HEK293T (cell line): ENCODE measurements around the gene DIABLO.
A peak's percentile ranks its signal among the peaks of the same experiment; 100 is the strongest.
"Not testable (repeated sequence)": the region's sequence is repeated elsewhere in the genome, so short reads cannot be mapped to it uniquely, and the experiment has no call there.

Experiments used
- CTCF ChIA-PET: fragments of 350-600 bp; formaldehyde crosslinking; extraction: SDS; loops from one replicate; lab custom pipeline; 2021; ENCODE audit warnings: antibody characterized with exemption, inconsistent platforms; lab: Yijun Ruan, JAX
- POLR2A ChIA-PET: fragments of 350-600 bp; formaldehyde crosslinking; extraction: SDS; loops from one replicate; lab custom pipeline; 2020; ENCODE audit warnings: antibody characterized with exemption, inconsistent platforms; lab: Yijun Ruan, JAX
- DNase-seq: peaks from one replicate; pipeline ENCODE4 v3.0.0; 2012; ENCODE audit warnings: mixed read lengths; ENCODE audit errors: extremely low spot score
- ARNT ChIP-seq: fragments of 450-650 bp; IDR thresholded peaks from 2 replicates; pipeline ENCODE4 v1.6.1; 2017; ENCODE audit warnings: mild to moderate bottlenecking
- BHLHE40 ChIP-seq: fragments of 450-650 bp; IDR thresholded peaks from 2 replicates; pipeline ENCODE4 v1.6.1; 2016; ENCODE audit warnings: mild to moderate bottlenecking, moderate library complexity, borderline replicate concordance
- CTBP1 ChIP-seq: fragments of 450-650 bp; IDR thresholded peaks from 2 replicates; pipeline ENCODE4 v1.6.1; 2016; ENCODE audit warnings: borderline replicate concordance
- ELF4 ChIP-seq: fragments of 450-650 bp; IDR thresholded peaks from 2 replicates; pipeline ENCODE4 v1.6.1; 2017; ENCODE audit warnings: antibody characterized with exemption
- FOXA1 ChIP-seq: fragments of 450-650 bp; IDR thresholded peaks from 2 replicates; pipeline ENCODE4 v1.6.1; 2016; ENCODE audit warnings: mild to moderate bottlenecking
- FOXK2 ChIP-seq: fragments of 450-650 bp; IDR thresholded peaks from 2 replicates; pipeline ENCODE4 v1.6.1; 2016; ENCODE audit warnings: mild to moderate bottlenecking
- FOXM1 ChIP-seq: fragments of 450-650 bp; IDR thresholded peaks from 2 replicates; pipeline ENCODE4 v1.6.1; 2017; ENCODE audit warnings: mild to moderate bottlenecking, borderline replicate concordance
- HDGF ChIP-seq: fragments of 450-650 bp; IDR thresholded peaks from 2 replicates; pipeline ENCODE4 v1.6.1; 2017; ENCODE audit warnings: antibody characterized with exemption, borderline replicate concordance
- L3MBTL2 ChIP-seq: fragments of 450-650 bp; conservative IDR thresholded peaks from 2 replicates; pipeline ENCODE4 v1.6.1; 2016; ENCODE audit warnings: mild to moderate bottlenecking
- LEF1 ChIP-seq: fragments of 450-650 bp; IDR thresholded peaks from 2 replicates; pipeline ENCODE4 v1.6.1; 2017; ENCODE audit warnings: mild to moderate bottlenecking, borderline replicate concordance
- NFRKB ChIP-seq: fragments of 450-650 bp; IDR thresholded peaks from 2 replicates; pipeline ENCODE4 v1.6.1; 2016; ENCODE audit warnings: mild to moderate bottlenecking, moderate library complexity
- PKNOX1 ChIP-seq: fragments of 450-650 bp; IDR thresholded peaks from 2 replicates; pipeline ENCODE4 v1.6.1; 2016
- SP1 ChIP-seq: fragments of 450-650 bp; IDR thresholded peaks from 2 replicates; pipeline ENCODE4 v1.6.1; 2017
- SUZ12 ChIP-seq: fragments of 450-650 bp; IDR thresholded peaks from 2 replicates; pipeline ENCODE4 v1.6.1; 2016; ENCODE audit warnings: mild to moderate bottlenecking
- TARDBP ChIP-seq: fragments of 450-650 bp; IDR thresholded peaks from 2 replicates; pipeline ENCODE4 v1.6.1; 2016
- ZNF384 ChIP-seq: fragments of 450-650 bp; IDR thresholded peaks from 2 replicates; pipeline ENCODE4 v1.6.1; 2016

Gene DIABLO

GRCh38 chr12:122205053-122205925 is 20.6 kb downstream of the DIABLO start:
- TF ChIP-seq ELF4 (no peak), SUZ12 (no peak), FOXM1 (no peak), PKNOX1 (no peak), ZNF384 (no peak), TARDBP (no peak), SP1 (no peak), FOXA1 (no peak), FOXK2 (no peak), CTBP1 (no peak), LEF1 (no peak), ARNT (no peak), HDGF (no peak), L3MBTL2 (no peak), NFRKB (no peak)
- CTCF ChIA-PET: no interaction called here
- no peak for DNase-seq

GRCh38 chr12:122204167-122205052 is 21.4 kb downstream of the DIABLO start:
- ChIA-PET CTCF (no interaction called here), POLR2A (interaction anchor here (0.6 kb wide), 1 partner anchor 88 kb away, joined by 3 read pairs; no protein-coding TSS in a partner anchor)
- no peak for DNase-seq
- TF ChIP-seq BHLHE40 (no peak), SUZ12 (no peak), PKNOX1 (no peak), FOXM1 (no peak), TARDBP (no peak), NFRKB (no peak), L3MBTL2 (no peak), ELF4 (no peak)

More at GRCh38 chr12:122205053-122205925, 20.6 kb downstream of the DIABLO start:
- POLR2A ChIA-PET: interaction anchor here (0.6 kb wide), 1 partner anchor 89 kb away, joined by 3 read pairs; no protein-coding TSS in a partner anchor

- ChIA-PET POLR2A (interaction anchor here (0.9 kb wide), 1 partner anchor 8 kb away, joined by 3 read pairs; no protein-coding TSS in a partner anchor), CTCF (no interaction called here)
- no peak for TF ChIP-seq TARDBP
- TF ChIP-seq HDGF: no peak
- TF ChIP-seq L3MBTL2: peak; percentile 76
- peak; percentile 84 for DNase-seq
Observed at GRCh38 chr12:122203301-122204166, 22.3 kb downstream of the DIABLO start, which contains the start of gene B3GNT4. TSS of gene B3GNT4 (plus strand) at chr12:122203709. CDS start at chr12:122204619, 910 bp downstream.

GRCh38 chr12:122202811-122203210 is 23.0 kb downstream of the DIABLO start:
- CTCF ChIA-PET, DNase-seq: not testable (repeated sequence)
- POLR2A ChIA-PET: interaction anchor here (0.9 kb wide), 1 partner anchor 9 kb away, joined by 3 read pairs; no protein-coding TSS in a partner anchor

GRCh38 chr12:122202017-122202416 is 23.8 kb downstream of the DIABLO start:
- no peak for TF ChIP-seq L3MBTL2
- TF ChIP-seq ZNF384: no peak
- no peak for TF ChIP-seq ELF4
- no peak for TF ChIP-seq BHLHE40
- no peak for TF ChIP-seq FOXK2
- no peak for TF ChIP-seq FOXM1
- no peak for TF ChIP-seq SP1
- TF ChIP-seq FOXA1: no peak
- no peak for TF ChIP-seq HDGF
- TF ChIP-seq ARNT: no peak
- no peak for TF ChIP-seq TARDBP
- no peak for TF ChIP-seq CTBP1
- no peak for TF ChIP-seq NFRKB
- TF ChIP-seq PKNOX1: no peak
- TF ChIP-seq SUZ12: no peak
- ChIA-PET CTCF (no interaction called here), POLR2A (no interaction called here)

More at GRCh38 chr12:122202017-122202416, 23.8 kb downstream of the DIABLO start:
- DNase-seq: no peak
